ENCODE measurements around the gene HCRT. TPM values are rescaled to one million over a fixed set of nuclear protein-coding genes. Genes with fewer than 3 reads are reported as not detected.
"Not testable (repeated sequence)": the region's sequence is repeated elsewhere in the genome, so short reads cannot be mapped to it uniquely, and the experiment has no call there.

Gene HCRT
- total RNA-seq (2014; rRNA removed; shearing (Covaris generic)), result not detected in 2 replicates

GRCh38 chr17:42184713-42185620 is at the start of gene HCRT:
Gene HCRT (minus strand): TSS chr17:42185452. CDS start chr17:42185365, 87 bp downstream.
- in situ Hi-C loops (cut with HindIII; ENCODE audit: low sequenced_read_pairs), result no loop called here
- no peak for DNase-seq (ENCODE audit: low spot score)

GRCh38 chr17:42233994-42234393 is 48.7 kb upstream of the HCRT start:
- no peak for DNase-seq (ENCODE audit: low spot score)
- in situ Hi-C loops (cut with HindIII; ENCODE audit: low sequenced_read_pairs), result no loop called here

- in situ Hi-C loops (cut with HindIII; ENCODE audit: low sequenced_read_pairs), result no loop called here
- DNase-seq (ENCODE audit: low spot score), result no peak
These were observed 47.9 kb upstream of the HCRT start for GRCh38 chr17:42233156-42233555.

GRCh38 chr17:42230225-42230624 is 45.0 kb upstream of the HCRT start:
- in situ Hi-C loops (cut with HindIII; ENCODE audit: low sequenced_read_pairs), result no loop called here
- DNase-seq (ENCODE audit: low spot score), result no peak

- DNase-seq (ENCODE audit: low spot score), result no peak
- in situ Hi-C loops (cut with HindIII; ENCODE audit: low sequenced_read_pairs), result no loop called here
These were observed 42.8 kb upstream of the HCRT start for GRCh38 chr17:42227849-42228700.

- in situ Hi-C loops (cut with HindIII; ENCODE audit: low sequenced_read_pairs), result no loop called here
- DNase-seq (ENCODE audit: low spot score), result no peak
These were observed 40.4 kb upstream of the HCRT start for GRCh38 chr17:42225646-42226045.

GRCh38 chr17:42224651-42225050 is 39.4 kb upstream of the HCRT start:
- DNase-seq (ENCODE audit: low spot score), result no peak
- in situ Hi-C loops (cut with HindIII; ENCODE audit: low sequenced_read_pairs), result loop anchor here (25.0 kb wide), 1 partner anchor 88 kb away; no protein-coding TSS in a partner anchor

- in situ Hi-C loops (cut with HindIII; ENCODE audit: low sequenced_read_pairs), result loop anchor here (25.0 kb wide), 1 partner anchor 90 kb away; no protein-coding TSS in a partner anchor
- peak; percentile 48 for DNase-seq (ENCODE audit: low spot score)
These were observed 36.9 kb upstream of the HCRT start for GRCh38 chr17:42221886-42222745.

- DNase-seq (ENCODE audit: low spot score), result not testable (repeated sequence)
- in situ Hi-C loops (cut with HindIII; ENCODE audit: low sequenced_read_pairs), result loop anchor here (25.0 kb wide), 1 partner anchor 93 kb away; no protein-coding TSS in a partner anchor
These were observed 34.0 kb upstream of the HCRT start for GRCh38 chr17:42219280-42219679.

GRCh38 chr17:42214156-42214555 is 28.9 kb upstream of the HCRT start:
- DNase-seq (ENCODE audit: low spot score), result no peak
- in situ Hi-C loops (cut with HindIII; ENCODE audit: low sequenced_read_pairs), result loop anchor here (25.0 kb wide), 1 partner anchor 98 kb away; no protein-coding TSS in a partner anchor

- no peak for DNase-seq (ENCODE audit: low spot score)
- in situ Hi-C loops (cut with HindIII; ENCODE audit: low sequenced_read_pairs), result loop anchor here (25.0 kb wide), 1 partner anchor 100 kb away; no protein-coding TSS in a partner anchor
These were observed 27.1 kb upstream of the HCRT start for GRCh38 chr17:42212382-42212781.

GRCh38 chr17:42211921-42212341 is 26.7 kb upstream of the HCRT start:
- not testable (repeated sequence) for DNase-seq (ENCODE audit: low spot score)
- in situ Hi-C loops (cut with HindIII; ENCODE audit: low sequenced_read_pairs), result loop anchor here (25.0 kb wide), 1 partner anchor 100 kb away; no protein-coding TSS in a partner anchor

GRCh38 chr17:42210046-42210445 is 24.8 kb upstream of the HCRT start:
- no peak for DNase-seq (ENCODE audit: low spot score)
- in situ Hi-C loops (cut with HindIII; ENCODE audit: low sequenced_read_pairs), result loop anchor here (25.0 kb wide), 1 partner anchor 102 kb away; no protein-coding TSS in a partner anchor

- in situ Hi-C loops (cut with HindIII; ENCODE audit: low sequenced_read_pairs), result loop anchor here (5.0 to 25.0 kb wide), 2 partner anchors 69 to 106 kb away; no protein-coding TSS in a partner anchor
- DNase-seq (ENCODE audit: low spot score), result not testable (repeated sequence)
These were observed 20.9 kb upstream of the HCRT start for GRCh38 chr17:42206153-42206612.

- DNase-seq (ENCODE audit: low spot score), result no peak
- in situ Hi-C loops (cut with HindIII; ENCODE audit: low sequenced_read_pairs), result loop anchor here (25.0 kb wide), 1 partner anchor 109 kb away; no protein-coding TSS in a partner anchor
These were observed 18.1 kb upstream of the HCRT start for GRCh38 chr17:42203354-42203753.

- DNase-seq (ENCODE audit: low spot score), result no peak
- in situ Hi-C loops (cut with HindIII; ENCODE audit: low sequenced_read_pairs), result loop anchor here (25.0 kb wide), 1 partner anchor 110 kb away; no protein-coding TSS in a partner anchor
These were observed 17.4 kb upstream of the HCRT start for GRCh38 chr17:42202696-42203095.

GRCh38 chr17:42202159-42202558 is 16.9 kb upstream of the HCRT start:
- DNase-seq (ENCODE audit: low spot score), result no peak
- in situ Hi-C loops (cut with HindIII; ENCODE audit: low sequenced_read_pairs), result loop anchor here (25.0 kb wide), 1 partner anchor 110 kb away; no protein-coding TSS in a partner anchor

GRCh38 chr17:42201458-42201772 is 16.2 kb upstream of the HCRT start:
- in situ Hi-C loops (cut with HindIII; ENCODE audit: low sequenced_read_pairs), result loop anchor here (25.0 kb wide), 1 partner anchor 111 kb away; no protein-coding TSS in a partner anchor
- DNase-seq (ENCODE audit: low spot score), result no peak

All from G401 (cell line).